Measurements from ENCODE around the gene RABEP1.

Gene RABEP1

GRCh38 chr17:5399767-5400166 is 117.7 kb downstream of the RABEP1 start:
- Histone ChIP-seq H3K4me1 (ENCODE audit: low read length) (no peaks in the 10 kb centered on the region), H3K79me2 (ENCODE audit: low read length) (peaks cover 10% of the 10 kb centered on the region), H3K4me3 (ENCODE audit: low read length) (no peak overlapping the region), H2AFZ (ENCODE audit: low read depth, low read length) (no peak overlapping the region), H3K4me2 (ENCODE audit: low read length) (no peak overlapping the region), H4K20me1 (ENCODE audit: insufficient read depth, low read length) (no peaks in the 10 kb centered on the region), H3K36me3 (replicated peaks; ENCODE audit: low read depth, low read length) (peaks cover 51% of the 10 kb centered on the region), H3K27me3 (ENCODE audit: low read depth, low read length) (no peaks in the 10 kb centered on the region), H3K9me3 (ENCODE audit: insufficient read depth, low read length) (no peaks in the 10 kb centered on the region), H3K27ac (ENCODE audit: low read length) (no peak overlapping the region), H3K9ac (ENCODE audit: low read length) (no peak overlapping the region)
- TF ChIP-seq CTCF (IDR thresholded peaks at IDR 0.05; ENCODE audit: low read depth, low read length), result no peak

- no peaks in the 10 kb centered on the region for H3K27me3 ChIP-seq (ENCODE audit: low read depth, low read length)
- no peak overlapping the region for H3K9ac ChIP-seq (ENCODE audit: low read length)
Observed at GRCh38 chr17:5405400-5405799, 123.3 kb downstream of the RABEP1 start.

GRCh38 chr17:5408186-5408585 is 126.1 kb downstream of the RABEP1 start:
- H3K27me3 ChIP-seq (ENCODE audit: low read depth, low read length), result no peaks in the 10 kb centered on the region
- H4K20me1 ChIP-seq (ENCODE audit: insufficient read depth, low read length), result peaks cover 31% of the 10 kb centered on the region
- no peak overlapping the region for H2AFZ ChIP-seq (ENCODE audit: low read depth, low read length)
- TF ChIP-seq CTCF (IDR thresholded peaks at IDR 0.05; ENCODE audit: low read depth, low read length) (no peak), EZH2phosphoT487 (IDR thresholded peaks at IDR 0.05; ENCODE audit: low read depth) (no peak)
- H3K9me3 ChIP-seq (ENCODE audit: insufficient read depth, low read length), result no peaks in the 10 kb centered on the region
- H3K9ac ChIP-seq (ENCODE audit: low read length), result no peak overlapping the region
- peaks cover 67% of the 10 kb centered on the region for H3K79me2 ChIP-seq (ENCODE audit: low read length)
- H3K4me3 ChIP-seq (ENCODE audit: low read length), result no peak overlapping the region
- peaks cover 77% of the 10 kb centered on the region for H3K36me3 ChIP-seq (replicated peaks; ENCODE audit: low read depth, low read length)
- no peak overlapping the region for H3K27ac ChIP-seq (ENCODE audit: low read length)
- no peak overlapping the region for H3K4me2 ChIP-seq (ENCODE audit: low read length)
- H3K4me1 ChIP-seq (ENCODE audit: low read length), result peaks cover 36% of the 10 kb centered on the region

More at GRCh38 chr17:5405400-5405799, 123.3 kb downstream of the RABEP1 start:
- no peak for TF ChIP-seq CTCF (IDR thresholded peaks at IDR 0.05; ENCODE audit: low read depth, low read length)
- TF ChIP-seq EZH2phosphoT487 (IDR thresholded peaks at IDR 0.05; ENCODE audit: low read depth), result no peak
- H3K4me1 ChIP-seq (ENCODE audit: low read length), result peaks cover 10% of the 10 kb centered on the region
- H4K20me1 ChIP-seq (ENCODE audit: insufficient read depth, low read length), result peaks cover 17% of the 10 kb centered on the region
- H3K9me3 ChIP-seq (ENCODE audit: insufficient read depth, low read length), result no peaks in the 10 kb centered on the region
- peaks cover 72% of the 10 kb centered on the region for H3K36me3 ChIP-seq (replicated peaks; ENCODE audit: low read depth, low read length)
- no peak overlapping the region for H3K27ac ChIP-seq (ENCODE audit: low read length)
- H3K79me2 ChIP-seq (ENCODE audit: low read length), result peaks cover 58% of the 10 kb centered on the region
- no peak overlapping the region for H3K4me3 ChIP-seq (ENCODE audit: low read length)
- no peak overlapping the region for H3K4me2 ChIP-seq (ENCODE audit: low read length)
- H2AFZ ChIP-seq (ENCODE audit: low read depth, low read length), result no peak overlapping the region

GRCh38 chr17:5410594-5411272 is 128.6 kb downstream of the RABEP1 start:
- H2AFZ ChIP-seq (ENCODE audit: low read depth, low read length), result no peak overlapping the region
- TF ChIP-seq CTCF (IDR thresholded peaks at IDR 0.05; ENCODE audit: low read depth, low read length) (no peak), EZH2phosphoT487 (IDR thresholded peaks at IDR 0.05; ENCODE audit: low read depth) (no peak)
- H3K79me2 ChIP-seq (ENCODE audit: low read length), result peaks cover 80% of the 10 kb centered on the region
- H3K27ac ChIP-seq (ENCODE audit: low read length), result peak overlapping the region; percentile 97
- peaks cover 74% of the 10 kb centered on the region for H3K36me3 ChIP-seq (replicated peaks; ENCODE audit: low read depth, low read length)
- no peaks in the 10 kb centered on the region for H3K27me3 ChIP-seq (ENCODE audit: low read depth, low read length)
- peak overlapping the region; percentile 81 for H3K4me2 ChIP-seq (ENCODE audit: low read length)
- H3K9ac ChIP-seq (ENCODE audit: low read length), result peak overlapping the region; percentile 50
- peak overlapping the region; percentile 66 for H3K4me3 ChIP-seq (ENCODE audit: low read length)
- no peaks in the 10 kb centered on the region for H3K9me3 ChIP-seq (ENCODE audit: insufficient read depth, low read length)
- H4K20me1 ChIP-seq (ENCODE audit: insufficient read depth, low read length), result peaks cover 27% of the 10 kb centered on the region
- peaks cover 43% of the 10 kb centered on the region for H3K4me1 ChIP-seq (ENCODE audit: low read length)

Data from OCI-LY3 (cell line).